NCI-H1417 treated with DMSO at 0.1 percent for 48 hours (cell line): ENCODE results near the gene NUP88.

Experiments
- DNase-seq: peaks from one replicate; lab custom pipeline; 2025; lab: John Stamatoyannopoulos, UW

The NUP88 gene

GRCh38 chr17:5355421-5356129, 63.9 kb downstream of the NUP88 start:
- DNase-seq: no peak

- no peak for DNase-seq
These were observed 64.5 kb downstream of the NUP88 start for GRCh38 chr17:5354886-5355415.

GRCh38 chr17:5354310-5354709, 65.2 kb downstream of the NUP88 start:
- DNase-seq: no peak

GRCh38 chr17:5352681-5353289, 66.7 kb downstream of the NUP88 start:
- DNase-seq: no peak

- DNase-seq: no peak
These were observed 74.5 kb downstream of the NUP88 start for GRCh38 chr17:5344914-5345313.
